ENCODE results near the gene LYSET. TPM values are rescaled to one million over a fixed set of nuclear protein-coding genes. Genes with fewer than 3 reads are reported as not detected.

Gene LYSET
- total and polyA plus RNA-seq, 10 of the 15 experiments (the other 5 are each of a cell fraction or from before 2014, with no cell fraction given): 11.9 to 34.5 (median 21.2) TPM

DNA sequence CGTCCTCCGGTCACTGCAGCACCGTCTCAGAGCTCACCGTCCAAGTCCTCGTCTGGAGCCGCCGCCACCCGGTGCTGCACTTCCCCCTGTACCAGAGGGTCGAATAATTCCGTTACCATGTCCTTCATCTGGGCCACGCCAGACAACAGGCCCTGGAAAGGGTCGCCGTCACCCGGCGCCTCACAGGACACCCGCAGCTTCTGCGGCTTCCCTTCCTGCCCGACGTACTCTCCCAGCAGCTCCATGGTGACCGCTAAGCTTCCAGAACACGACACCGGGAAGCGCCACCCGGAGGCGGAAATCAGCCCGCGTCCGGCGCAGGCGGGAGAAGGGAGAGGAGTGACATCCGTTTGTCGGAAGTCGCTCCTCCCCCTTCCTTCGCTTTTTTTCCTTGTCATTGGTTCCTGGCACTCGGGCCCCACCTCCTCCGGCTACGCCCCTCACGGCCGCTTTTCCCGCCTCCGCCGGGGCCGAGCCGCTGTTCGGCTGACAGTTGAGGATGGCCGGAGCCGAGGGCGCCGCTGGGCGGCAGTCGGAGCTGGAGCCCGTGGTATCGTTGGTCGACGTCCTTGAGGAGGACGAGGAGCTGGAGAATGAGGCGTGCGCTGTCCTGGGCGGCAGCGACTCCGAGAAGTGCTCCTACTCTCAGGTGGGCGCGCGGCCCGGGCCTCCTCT lies 21.8 kb downstream of the LYSET start, which contains the start of the genes GON7 and UBR7 (continued):
- TF ChIP-seq, protein P1, sequence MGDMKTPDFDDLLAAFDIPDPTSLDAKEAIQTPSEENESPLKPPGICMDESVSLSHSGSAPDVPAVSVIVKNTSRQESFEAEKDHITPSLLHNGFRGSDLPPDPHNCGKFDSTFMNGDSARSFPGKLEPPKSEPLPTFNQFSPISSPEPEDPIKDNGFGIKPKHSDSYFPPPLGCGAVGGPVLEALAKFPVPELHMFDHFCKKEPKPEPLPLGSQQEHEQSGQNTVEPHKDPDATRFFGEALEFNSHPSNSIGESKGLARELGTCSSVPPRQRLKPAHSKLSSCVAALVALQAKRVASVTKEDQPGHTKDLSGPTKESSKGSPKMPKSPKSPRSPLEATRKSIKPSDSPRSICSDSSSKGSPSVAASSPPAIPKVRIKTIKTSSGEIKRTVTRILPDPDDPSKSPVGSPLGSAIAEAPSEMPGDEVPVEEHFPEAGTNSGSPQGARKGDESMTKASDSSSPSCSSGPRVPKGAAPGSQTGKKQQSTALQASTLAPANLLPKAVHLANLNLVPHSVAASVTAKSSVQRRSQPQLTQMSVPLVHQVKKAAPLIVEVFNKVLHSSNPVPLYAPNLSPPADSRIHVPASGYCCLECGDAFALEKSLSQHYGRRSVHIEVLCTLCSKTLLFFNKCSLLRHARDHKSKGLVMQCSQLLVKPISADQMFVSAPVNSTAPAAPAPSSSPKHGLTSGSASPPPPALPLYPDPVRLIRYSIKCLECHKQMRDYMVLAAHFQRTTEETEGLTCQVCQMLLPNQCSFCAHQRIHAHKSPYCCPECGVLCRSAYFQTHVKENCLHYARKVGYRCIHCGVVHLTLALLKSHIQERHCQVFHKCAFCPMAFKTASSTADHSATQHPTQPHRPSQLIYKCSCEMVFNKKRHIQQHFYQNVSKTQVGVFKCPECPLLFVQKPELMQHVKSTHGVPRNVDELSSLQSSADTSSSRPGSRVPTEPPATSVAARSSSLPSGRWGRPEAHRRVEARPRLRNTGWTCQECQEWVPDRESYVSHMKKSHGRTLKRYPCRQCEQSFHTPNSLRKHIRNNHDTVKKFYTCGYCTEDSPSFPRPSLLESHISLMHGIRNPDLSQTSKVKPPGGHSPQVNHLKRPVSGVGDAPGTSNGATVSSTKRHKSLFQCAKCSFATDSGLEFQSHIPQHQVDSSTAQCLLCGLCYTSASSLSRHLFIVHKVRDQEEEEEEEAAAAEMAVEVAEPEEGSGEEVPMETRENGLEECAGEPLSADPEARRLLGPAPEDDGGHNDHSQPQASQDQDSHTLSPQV (IDR thresholded peaks at IDR 0.05): no peak
- TF ChIP-seq ZNF274 (IDR thresholded peaks at IDR 0.05; ENCODE audit: insufficient read depth, insufficient read length) (no peak), MXI1 (IDR thresholded peaks at IDR 0.05; ENCODE audit: low read depth, low read length) (peak; percentile 88), JUND (IDR thresholded peaks at IDR 0.05; ENCODE audit: low read depth, low read length) (no peak), EGR1 (IDR thresholded peaks at IDR 0.05; ENCODE audit: borderline replicate concordance in 1 of 2, low read depth in 2 of 2, low read length in 2 of 2) (peak in 1 of 2 experiments; percentile 37; a peak in 1 of 3 replicates), MAX (IDR thresholded peaks at IDR 0.05; ENCODE audit: low read depth, low read length) (peak; percentile 27), CBFB (IDR thresholded peaks at IDR 0.05; ENCODE audit: low read depth) (peak; percentile 83), SUPT20H (IDR thresholded peaks at IDR 0.05; ENCODE audit: borderline replicate concordance, control insufficient read depth, low read depth, low read length) (no peak), MTA2 (IDR thresholded peaks at IDR 0.05; ENCODE audit: low read depth) (peak; percentile 43; the same call in 1 of the 2 replicates), KAT2A (conservative IDR thresholded peaks at IDR 0.05; ENCODE audit: control insufficient read depth, low read depth, low read length) (no peak), PML (IDR thresholded peaks at IDR 0.05; ENCODE audit: low read length) (peak; percentile 85; the same call in 1 of the 2 replicates), NR2C1 (IDR thresholded peaks at IDR 0.05) (peak; percentile 86), DPF2 (IDR thresholded peaks at IDR 0.05) (peak; percentile 51; the same call in 1 of the 2 replicates), TBL1XR1 (IDR thresholded peaks at IDR 0.05; ENCODE audit: low read depth, low read length) (no peak), MEF2A (IDR thresholded peaks at IDR 0.05; ENCODE audit: insufficient read depth, low read depth, low read length) (no peak), CBX3 (IDR thresholded peaks at IDR 0.05; ENCODE audit: borderline replicate concordance, low read depth) (no peak), NFXL1 (IDR thresholded peaks at IDR 0.05; ENCODE audit: borderline replicate concordance) (no peak), ZNF24 (IDR thresholded peaks at IDR 0.05) (no peak), USF1 (IDR thresholded peaks at IDR 0.05; ENCODE audit: borderline replicate concordance, extremely low read length, insufficient read depth, low read depth, low read length) (no peak), SIX5 (IDR thresholded peaks at IDR 0.05; ENCODE audit: low read depth, low read length, severe bottlenecking) (no peak), JUNB (IDR thresholded peaks at IDR 0.05) (no peak), IKZF2 (IDR thresholded peaks at IDR 0.05) (peak; percentile 93 to 95), NRF1 (conservative IDR thresholded peaks at IDR 0.05; ENCODE audit: low read depth, low read length) (peak; percentile 33; the same call in 1 of the 2 replicates)
- TF ChIP-seq, protein P2, sequence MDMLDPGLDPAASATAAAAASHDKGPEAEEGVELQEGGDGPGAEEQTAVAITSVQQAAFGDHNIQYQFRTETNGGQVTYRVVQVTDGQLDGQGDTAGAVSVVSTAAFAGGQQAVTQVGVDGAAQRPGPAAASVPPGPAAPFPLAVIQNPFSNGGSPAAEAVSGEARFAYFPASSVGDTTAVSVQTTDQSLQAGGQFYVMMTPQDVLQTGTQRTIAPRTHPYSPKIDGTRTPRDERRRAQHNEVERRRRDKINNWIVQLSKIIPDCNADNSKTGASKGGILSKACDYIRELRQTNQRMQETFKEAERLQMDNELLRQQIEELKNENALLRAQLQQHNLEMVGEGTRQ (IDR thresholded peaks at IDR 0.05; ENCODE audit: borderline replicate concordance, low read depth, low read length): no peak
